HEK293 (cell line): ENCODE results near the gene APOC3.

Source experiments
- CTCF ChIP-seq: fragments of 450-650 bp; formaldehyde crosslinking; IDR thresholded peaks from 2 replicates; pipeline ENCODE4 v1.5.1; 2016; ENCODE audit warnings: missing biosample characterization, missing genetic modification characterization
- REST ChIP-seq: fragments of 450-650 bp; formaldehyde crosslinking; IDR thresholded peaks from 2 replicates; pipeline ENCODE4 v1.5.1; 2016; ENCODE audit warnings: missing biosample characterization, missing genetic modification characterization
- SALL2 ChIP-seq: fragments of 450-650 bp; formaldehyde crosslinking; IDR thresholded peaks from 2 replicates; pipeline ENCODE4 v1.5.0; 2017; ENCODE audit warnings: missing biosample characterization, mild to moderate bottlenecking, missing genetic modification characterization, borderline replicate concordance
- ZBTB20 ChIP-seq: fragments of 450-650 bp; formaldehyde crosslinking; IDR thresholded peaks from 2 replicates; pipeline ENCODE4 v1.5.1; 2016; ENCODE audit warnings: missing biosample characterization, missing genetic modification characterization
- ZFP3 ChIP-seq: fragments of 450-650 bp; formaldehyde crosslinking; IDR thresholded peaks from 2 replicates; pipeline ENCODE4 v1.5.1; 2016; ENCODE audit warnings: low read depth, missing biosample characterization, missing genetic modification characterization
- ZNF175 ChIP-seq: fragments of 450-650 bp; formaldehyde crosslinking; IDR thresholded peaks from 2 replicates; pipeline ENCODE4 v1.5.1; 2016; ENCODE audit warnings: missing biosample characterization, missing genetic modification characterization
- ZNF350 ChIP-seq: fragments of 450-650 bp; formaldehyde crosslinking; IDR thresholded peaks from 2 replicates; pipeline ENCODE4 v1.5.0; 2017; ENCODE audit warnings: missing biosample characterization, mild to moderate bottlenecking, missing genetic modification characterization

GRCh38 chr11:116875194-116875593 lies 45.5 kb downstream of the APOC3 start:
- TF ChIP-seq REST = no peak
- no peak for TF ChIP-seq ZFP3 (tag by site-specific recombination)
- no peak for TF ChIP-seq CTCF
- no peak for TF ChIP-seq SALL2
- TF ChIP-seq ZNF175 (tag by site-specific recombination) = no peak
- no peak for TF ChIP-seq ZBTB20
- TF ChIP-seq ZNF350 = no peak
